GM21529 (cell line): ENCODE results near the gene FAM151A.

Experiments
- ATAC-seq: cut with Tn5 transposase; IDR thresholded peaks from one replicate; pipeline ENCODE4 v1.9.1; 2021; ENCODE audit not compliant: unreplicated experiment

The FAM151A gene

DNA sequence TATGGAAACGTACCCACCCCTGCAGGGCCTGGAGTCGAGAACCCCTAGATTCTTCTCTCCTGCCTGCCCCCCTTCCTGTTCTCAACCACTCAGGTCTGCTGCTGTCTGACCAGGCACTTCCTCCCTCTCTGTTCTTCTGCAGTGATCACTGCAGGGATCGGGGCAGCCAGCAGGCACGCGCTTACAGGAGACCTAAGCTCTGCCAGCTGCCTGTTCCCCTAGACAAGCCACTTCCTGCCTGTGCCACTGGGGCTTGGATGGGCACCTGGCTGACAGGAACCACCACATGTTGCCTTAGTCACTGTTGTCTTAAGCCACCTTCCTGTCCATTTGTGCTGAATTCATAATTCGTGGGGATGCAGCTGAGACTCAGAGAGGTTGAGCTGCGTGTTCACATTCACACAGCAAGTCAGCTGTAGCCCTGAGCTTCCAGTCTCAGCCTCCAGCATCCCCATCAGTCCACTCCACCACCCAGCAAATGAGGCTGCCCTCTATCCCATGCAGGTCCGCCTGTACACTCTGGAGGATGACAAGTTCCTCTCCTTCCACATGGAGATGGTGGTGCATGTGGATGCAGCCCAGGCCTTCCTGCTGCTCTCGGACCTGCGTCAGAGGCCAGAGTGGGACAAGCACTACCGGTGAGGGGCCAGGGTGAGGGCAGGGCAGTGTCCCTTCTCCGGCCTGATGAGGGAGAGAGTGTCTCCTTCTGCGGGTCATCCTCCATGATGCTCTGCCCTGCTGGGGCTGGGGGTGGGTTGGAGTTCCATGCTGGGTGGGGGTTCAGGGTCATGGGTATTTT lies 18.6 kb downstream of the FAM151A start:
- no peak for ATAC-seq

DNA sequence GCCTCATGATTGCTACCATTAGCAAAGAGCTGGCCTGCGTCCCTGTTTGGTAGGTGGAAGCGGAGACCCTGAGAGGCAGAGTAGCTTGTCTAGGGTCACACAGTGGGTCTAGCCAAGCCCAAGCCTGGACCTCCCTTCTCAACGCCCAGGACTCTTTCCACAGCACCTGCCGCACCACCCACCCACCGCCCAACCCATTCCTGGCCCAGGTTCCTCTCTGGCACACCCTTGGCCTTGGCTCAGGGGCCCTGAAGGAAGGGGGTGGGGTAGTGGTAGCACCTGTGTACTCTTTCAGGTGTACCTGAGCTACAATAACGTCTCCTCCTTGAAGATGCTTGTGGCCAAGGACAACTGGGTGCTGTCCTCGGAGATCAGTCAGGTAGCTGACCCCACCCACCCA lies 19.3 kb downstream of the FAM151A start:
- ATAC-seq: no peak

DNA sequence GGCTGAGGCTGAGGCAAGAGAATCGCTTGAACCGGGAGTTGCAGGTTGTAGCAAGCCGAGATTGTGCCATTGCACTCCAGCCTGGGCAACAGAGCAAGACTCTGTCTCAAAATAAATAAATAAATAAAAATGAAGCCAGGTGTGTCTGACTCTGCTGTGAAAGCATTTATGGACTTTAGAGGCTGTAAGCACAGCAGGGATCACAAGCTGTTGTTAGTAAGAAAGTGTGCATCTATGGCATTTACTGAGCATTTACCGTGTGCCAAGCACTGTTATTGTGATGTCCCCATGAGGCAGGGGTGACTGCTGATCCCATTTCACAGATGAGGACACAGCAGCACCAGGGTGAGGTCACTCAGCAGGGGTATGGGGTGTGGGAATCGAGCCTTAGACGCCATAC lies 20.1 kb downstream of the FAM151A start:
- no peak for ATAC-seq

DNA sequence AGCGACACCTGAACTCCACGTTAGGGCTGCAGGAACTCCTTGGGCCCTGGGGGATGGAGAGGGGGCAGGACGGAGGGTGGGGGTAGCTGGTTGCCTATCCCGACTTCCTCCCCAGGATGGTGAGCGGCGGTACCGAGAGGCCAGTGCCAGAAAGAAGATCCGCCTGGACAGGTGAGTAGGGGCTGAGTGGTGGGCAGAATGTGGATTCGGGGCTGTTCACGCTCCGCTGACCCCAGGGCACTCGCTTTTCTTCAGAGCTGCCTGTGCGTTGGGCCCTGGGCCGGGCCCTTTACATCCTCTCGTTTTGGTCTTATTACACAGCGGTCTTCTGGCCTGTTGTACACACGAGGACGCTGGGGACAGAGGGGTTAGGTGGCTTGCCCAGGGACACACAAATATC lies 20.8 kb downstream of the FAM151A start:
- no peak for ATAC-seq

DNA sequence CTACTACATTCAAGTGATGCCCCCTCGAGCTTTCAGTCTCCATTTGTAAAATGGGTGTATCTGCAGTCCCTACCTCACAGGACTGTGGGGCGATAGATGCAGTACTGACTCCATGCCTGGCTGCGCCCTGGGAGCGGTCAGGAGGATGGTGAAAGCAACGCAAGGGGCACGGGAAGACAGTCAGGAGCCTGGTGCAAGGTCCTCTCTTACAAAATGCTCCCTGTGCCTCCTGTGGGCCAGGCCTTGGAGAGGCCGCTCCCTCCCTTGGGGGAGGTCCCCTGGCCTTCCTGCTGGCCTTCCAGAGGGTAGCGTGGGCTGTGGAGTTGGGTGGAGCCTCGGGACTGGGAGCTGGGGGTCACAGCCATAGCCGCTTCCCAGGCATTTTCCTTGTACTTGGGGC lies 21.6 kb downstream of the FAM151A start:
- ATAC-seq: no peak

DNA sequence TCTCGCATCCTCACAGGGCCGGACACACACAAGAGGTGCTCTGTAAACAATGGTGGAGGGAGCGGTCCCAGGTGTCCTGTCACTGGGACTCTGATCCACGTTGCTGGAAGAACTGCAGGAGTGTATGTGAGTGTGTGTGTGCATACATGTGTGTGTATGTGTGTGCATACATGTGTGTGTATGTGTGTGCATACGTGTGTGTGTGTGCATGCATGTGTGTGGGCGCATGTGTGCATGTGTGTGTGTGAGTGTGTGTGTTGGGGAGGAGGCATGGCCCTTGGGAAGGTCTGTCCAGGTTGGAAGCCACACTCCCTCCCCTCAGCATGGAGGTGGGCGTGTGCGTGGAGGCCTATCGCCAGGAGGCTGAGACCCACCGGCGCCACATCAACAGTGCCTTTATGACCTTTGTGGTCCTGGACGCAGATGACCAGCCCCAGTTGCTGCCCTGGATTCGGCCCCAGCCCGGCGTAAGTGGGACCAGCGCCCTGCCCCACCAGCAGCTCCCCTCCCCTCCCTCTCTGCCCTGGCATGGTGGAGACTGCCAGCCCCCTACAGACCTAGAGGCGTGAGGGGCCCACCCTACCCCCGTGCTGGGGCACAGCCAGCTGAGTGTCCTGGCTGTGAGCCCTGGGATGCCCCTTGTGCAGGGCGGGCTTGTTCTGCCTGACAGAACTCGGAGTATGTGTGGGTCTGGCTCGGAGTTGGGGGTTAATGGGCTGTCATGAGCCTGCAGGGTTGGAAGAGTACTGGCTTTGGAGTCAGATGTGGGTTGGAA lies 22.2 kb downstream of the FAM151A start:
- ATAC-seq: no peak

DNA sequence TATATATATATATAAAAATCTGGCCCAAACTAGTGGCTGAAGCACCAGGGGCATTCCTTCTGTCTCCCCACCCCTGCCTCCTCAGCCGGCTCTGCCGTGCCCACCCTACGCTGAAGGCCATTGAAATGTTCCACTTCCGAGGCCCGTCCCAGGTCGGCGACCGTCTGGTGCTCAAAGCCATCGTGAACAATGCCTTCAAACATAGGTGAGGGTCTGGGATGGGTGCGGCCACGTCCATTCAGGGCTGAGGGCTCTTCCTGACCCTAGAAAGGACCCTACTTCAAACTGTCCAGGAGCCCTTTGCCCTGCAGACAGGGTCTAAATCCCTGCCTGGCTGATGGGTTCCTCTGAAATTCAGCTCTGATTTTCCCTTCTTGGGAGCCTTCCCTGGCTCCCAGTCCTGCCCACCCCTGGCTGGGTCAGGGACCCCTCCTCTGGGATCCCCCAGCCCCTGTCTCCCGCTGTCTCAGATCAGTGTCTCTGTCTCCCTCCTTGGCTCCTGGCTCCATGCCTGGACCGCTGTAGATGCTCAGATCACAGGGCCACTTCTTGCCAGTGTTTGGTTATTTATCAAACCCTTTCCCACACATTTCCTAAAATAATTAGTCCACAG lies 24.0 kb downstream of the FAM151A start:
- ATAC-seq: no peak

DNA sequence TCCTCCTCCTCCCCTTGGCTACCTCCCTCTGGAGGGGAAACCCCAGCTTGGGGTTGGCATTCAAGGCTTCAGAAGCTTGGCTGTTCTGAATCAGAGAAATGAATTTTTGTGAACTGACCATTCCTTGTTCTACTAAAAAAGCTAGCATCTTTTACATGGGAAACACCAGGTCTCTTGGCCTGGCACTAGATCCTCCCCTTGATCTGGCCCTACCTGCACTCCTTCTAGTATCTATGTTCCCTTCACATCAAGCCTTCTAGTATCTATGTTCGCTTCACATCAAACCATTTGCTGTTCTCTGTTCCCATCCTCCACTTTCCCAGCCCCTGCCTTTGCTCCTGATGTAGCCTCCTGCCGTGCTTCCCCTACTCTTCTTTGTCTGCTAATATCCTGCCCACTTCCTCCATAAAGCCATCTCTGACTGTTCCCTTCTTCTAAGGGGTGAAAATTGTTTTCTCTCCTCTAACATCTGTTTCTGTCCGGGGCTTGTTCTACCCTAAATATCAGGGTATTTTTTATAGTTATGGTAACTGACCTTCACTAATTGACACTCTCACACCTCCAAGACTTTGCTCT lies 25.8 kb downstream of the FAM151A start:
- ATAC-seq: no peak

DNA sequence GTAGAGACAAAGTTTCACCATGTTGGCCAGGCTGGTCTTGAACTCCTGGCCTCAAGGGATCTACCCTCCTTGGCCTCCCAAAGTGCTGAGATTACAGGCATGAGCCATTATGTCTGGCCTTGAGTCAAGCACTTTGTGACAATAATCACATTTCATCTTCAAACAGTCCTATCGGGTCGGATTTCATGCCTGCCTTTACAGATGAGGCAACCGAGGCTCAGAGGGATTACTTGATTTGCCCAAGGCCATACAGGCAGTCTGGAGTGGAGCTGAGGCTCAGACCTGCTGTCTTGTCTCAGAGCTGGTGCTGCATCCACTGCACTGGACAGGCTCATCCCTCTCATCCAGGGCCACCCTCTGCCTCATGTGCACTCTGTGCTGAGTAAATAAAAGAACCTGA lies 26.6 kb downstream of the FAM151A start:
- no peak for ATAC-seq

DNA sequence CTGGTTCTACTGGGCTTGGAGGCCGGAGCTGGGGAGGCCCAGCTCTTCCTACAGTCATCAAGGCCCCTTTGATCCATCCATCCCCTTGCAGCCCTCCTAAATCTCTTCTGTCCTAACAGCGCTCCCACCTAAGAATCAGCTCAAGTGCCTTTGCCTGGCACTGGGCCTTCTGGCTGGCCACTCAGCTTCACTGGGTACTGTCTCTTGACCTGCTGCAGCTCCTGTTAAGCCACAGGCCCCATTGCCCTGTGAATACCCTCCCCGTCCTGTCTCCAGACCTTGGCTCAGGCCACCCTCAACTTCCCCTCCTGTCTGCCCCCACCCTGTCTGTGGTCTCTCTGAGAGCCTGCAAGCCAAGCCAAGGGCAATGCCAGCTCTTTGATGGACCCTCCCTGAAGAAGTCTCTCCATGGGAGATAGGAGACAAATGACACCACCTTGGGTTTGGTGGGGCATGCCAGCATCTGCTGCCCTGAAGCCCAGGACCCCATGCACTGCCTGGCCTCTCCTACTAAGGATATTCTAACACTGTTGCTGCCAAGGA lies 27.3 kb downstream of the FAM151A start:
- ATAC-seq: no peak

DNA sequence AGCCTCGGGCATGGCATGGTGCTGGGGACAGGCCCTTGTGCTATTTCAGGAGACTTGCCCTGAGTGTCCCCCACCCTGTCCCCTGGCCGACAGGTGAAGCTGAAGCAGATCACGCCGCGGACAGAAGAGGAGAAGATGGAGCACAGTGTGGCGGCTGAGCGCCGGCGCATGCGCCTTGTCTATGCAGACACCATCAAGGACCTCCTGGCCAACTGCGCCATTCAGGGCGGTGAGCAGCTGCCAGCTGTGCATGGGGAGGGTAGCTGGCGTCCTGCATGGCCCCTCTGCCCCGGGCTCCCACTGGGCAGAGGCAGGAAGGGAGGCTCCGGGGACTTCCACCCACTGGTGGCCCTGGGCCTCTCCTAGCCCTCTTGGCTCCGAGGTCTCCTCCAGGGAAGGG lies 28.9 kb downstream of the FAM151A start:
- no peak for ATAC-seq

DNA sequence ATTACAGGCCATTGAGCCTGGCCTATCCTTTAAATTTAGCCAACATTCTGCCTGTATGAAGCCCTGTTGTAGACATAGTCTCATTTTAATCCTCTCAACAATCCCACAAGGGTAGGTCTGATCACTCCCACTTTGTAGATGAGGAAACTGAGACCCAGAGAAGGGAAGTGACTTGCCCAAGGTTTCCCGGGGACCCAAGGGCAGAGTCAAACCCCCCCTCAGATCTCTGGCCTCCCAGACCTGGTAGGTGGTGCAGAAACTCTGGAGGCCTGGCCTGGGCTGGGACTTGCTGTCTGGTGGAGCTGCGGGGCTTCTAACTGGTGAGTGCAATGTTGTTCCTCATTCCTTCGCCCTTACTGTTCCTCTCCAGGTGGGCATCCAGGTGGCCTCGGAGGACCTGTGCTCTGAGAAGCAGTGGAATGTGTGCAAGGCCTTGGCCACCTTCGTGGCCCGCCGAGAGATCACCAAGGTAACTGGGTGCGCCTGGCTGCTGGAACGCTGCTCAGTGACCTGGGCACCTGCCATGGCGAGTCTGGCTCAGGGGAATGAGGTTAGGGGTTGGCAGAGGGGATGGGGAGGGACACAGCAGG lies 29.7 kb downstream of the FAM151A start:
- no peak for ATAC-seq

DNA sequence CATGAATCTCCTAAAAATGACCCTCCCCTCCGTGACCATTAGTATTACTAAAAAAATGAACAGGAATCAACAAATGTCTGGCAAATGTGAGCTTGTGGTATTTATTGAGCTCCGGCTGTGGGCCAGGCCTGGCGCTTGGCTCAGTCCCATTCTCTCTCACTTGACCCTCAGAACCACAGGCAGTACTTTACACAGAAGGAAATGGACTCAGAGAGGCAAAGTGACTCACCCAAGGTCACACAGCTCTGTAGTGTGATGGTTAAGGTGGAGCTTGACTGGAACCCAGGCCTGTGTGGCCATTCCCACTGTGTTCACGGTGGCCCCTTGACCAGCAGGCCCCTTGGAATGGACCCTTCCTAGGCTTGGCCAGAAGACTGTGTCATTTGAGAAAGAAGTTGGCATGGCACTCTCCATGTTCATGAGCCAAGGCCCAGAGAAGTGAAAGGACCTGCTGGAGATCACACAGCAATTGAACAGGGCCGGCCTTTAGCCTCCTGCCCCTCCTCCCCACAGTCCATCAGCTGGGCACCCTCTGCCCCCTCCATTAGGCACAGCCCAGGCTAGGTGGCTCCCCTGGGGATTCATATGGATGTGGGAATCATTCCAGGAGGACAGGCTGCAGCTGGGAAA lies 32.1 kb downstream of the FAM151A start:
- ATAC-seq: no peak

DNA sequence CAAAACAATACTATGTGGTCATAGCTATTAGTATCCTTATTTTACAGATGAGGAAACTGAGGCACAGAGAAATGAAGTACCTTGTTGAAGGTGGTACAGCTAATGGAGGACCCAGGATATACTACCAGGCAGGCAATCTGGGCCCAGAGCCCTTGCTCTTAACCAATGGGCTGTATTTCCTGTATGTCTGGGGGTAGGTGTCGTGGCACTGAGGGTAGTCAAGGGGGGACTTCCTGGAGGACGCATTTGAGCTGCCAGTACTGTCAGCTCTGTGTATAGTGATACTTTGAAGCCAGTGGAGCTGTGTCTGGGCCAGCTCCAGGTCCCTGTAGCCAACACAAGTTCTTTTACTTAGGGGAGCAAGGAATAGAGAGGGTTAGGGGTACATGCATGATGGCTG lies 34.9 kb downstream of the FAM151A start:
- ATAC-seq: no peak

DNA sequence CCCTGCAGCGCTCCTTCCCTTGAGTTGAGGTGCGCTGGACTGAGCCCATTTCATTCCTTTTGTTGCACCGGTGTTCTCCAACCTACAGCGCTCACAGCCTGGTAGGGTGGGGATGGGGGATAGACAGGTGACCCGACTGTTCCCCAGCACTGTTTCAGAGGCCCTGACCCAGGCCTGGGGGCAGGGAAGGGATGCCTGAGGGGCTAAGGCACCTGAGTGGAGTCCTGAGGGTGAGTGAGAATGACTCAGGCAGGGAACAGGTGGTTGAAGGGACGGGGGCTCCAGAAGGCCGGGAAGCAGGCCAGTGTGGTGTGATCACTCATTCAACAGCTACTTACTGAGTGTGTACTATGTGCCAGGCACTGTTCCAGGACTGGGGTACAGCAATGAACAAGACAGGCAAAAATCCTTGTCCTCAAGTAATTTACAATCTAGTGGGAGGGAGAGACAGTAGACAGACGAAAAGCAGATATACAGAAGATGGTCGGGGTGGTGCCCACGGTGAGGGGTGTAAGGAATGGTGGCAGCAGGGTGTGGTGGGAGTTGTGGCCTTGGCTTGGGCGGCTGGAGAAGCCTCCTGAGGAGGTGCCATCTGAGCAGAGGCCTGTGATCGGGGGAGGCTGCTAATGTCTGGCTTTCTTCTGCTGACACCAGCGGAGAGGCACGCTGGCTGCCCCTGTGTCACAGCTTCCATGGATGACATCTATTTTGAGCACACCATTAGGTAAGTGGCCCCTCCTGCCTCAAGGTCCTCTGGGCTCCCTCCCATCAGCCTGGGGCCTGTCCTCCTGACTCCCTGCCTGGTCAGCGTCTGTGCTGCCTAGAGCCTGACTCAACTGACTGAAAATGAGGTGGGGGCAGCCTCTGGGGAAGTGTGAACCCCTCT lies 37.9 kb downstream of the FAM151A start:
- ATAC-seq: no peak

DNA sequence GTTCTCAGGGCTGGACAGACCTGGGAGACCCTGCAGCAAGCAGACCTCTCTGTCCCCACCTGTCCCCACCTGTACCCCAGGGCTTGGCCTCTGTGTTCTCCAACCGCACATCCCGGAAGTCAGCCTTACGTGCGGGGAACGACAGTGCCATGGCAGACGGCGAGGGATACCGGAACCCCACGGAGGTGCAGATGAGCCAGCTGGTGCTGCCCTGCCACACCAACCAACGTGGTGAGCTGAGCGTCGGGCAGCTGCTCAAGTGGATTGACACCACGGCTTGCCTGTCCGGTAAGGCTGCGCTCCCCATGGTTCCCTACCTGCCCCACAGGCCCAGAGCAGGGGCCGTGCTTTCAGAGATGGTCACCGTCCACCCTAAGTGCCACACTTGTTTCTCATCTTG lies 38.8 kb downstream of the FAM151A start:
- no peak for ATAC-seq

DNA sequence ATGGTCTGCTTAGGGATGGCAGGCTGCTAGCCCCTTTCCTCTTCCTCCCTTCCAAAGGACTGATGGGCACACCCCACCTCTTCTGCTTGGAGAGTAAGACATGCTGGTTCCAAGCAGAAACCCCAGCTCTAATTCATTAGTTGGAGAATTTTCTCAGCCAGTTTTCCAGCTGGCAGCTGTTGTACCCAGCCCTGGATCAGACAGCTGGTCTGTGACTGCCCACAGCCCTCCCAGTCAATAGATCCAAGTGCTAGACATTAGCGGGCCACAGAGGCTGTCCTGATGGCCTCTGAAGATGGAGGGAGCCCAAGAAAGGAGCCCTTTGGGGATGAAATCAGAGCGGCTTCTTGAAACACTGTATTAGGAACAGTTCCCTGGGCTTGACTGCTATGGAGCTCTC lies 39.5 kb downstream of the FAM151A start:
- no peak for ATAC-seq

DNA sequence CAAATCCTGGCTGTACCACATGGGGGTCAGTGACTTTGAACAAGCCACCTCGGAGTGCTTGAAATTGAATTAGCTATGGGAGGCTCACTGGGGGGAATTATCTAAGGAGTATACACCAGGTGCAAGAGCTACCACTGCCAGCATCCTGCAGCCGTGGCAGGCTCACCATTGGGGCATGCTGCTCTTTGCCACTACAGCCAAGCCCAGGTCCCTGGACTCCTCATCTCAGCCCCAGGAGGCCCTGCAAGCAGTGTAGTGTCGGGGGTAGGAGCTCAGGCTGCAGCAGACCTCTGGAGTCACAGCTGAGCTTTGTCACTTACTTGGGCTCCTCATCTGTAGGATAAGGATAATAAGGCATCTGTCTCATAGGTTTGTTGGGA lies 40.0 kb downstream of the FAM151A start:
- ATAC-seq: no peak

DNA sequence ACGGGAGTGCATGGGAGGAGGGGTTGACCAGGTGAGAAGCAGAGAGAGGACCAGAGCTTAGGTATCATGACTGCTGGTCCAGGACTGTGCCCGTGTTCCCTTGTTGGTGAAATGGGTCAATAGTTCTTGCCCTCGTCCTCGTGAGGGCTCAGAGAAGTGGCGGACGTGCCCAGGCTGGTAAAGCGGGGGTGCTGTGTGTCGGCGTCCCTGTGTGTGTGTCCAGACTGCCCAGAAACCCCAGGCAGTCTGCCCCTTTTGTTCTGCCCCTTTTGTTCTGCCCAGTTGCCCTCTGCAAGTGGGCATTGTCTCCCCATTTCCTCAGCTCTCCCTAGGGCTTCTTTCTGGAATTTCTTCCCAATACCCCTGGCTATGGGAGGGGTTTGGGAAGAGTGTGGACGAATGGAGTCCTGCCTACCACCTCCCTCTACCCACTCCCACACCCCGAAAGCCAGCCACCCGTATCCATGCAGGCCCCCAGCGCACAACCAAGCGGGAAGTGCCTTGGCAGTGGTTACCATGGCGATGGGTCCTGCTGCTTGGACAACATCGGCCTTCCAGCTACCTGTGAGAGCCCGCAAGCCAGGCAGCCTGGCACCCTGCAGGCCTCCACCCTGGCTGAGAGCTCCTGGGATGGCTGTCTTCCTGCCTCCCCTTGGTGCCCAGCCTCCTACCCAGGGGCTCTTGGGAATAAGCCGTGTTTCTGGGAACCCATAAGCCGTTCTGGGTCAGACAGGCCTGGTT lies 40.6 kb downstream of the FAM151A start:
- no peak for ATAC-seq
